ENCODE results near the gene SYNGR2.
A peak's percentile ranks its signal among the peaks of the same experiment; 100 is the strongest.

The SYNGR2 gene

DNA sequence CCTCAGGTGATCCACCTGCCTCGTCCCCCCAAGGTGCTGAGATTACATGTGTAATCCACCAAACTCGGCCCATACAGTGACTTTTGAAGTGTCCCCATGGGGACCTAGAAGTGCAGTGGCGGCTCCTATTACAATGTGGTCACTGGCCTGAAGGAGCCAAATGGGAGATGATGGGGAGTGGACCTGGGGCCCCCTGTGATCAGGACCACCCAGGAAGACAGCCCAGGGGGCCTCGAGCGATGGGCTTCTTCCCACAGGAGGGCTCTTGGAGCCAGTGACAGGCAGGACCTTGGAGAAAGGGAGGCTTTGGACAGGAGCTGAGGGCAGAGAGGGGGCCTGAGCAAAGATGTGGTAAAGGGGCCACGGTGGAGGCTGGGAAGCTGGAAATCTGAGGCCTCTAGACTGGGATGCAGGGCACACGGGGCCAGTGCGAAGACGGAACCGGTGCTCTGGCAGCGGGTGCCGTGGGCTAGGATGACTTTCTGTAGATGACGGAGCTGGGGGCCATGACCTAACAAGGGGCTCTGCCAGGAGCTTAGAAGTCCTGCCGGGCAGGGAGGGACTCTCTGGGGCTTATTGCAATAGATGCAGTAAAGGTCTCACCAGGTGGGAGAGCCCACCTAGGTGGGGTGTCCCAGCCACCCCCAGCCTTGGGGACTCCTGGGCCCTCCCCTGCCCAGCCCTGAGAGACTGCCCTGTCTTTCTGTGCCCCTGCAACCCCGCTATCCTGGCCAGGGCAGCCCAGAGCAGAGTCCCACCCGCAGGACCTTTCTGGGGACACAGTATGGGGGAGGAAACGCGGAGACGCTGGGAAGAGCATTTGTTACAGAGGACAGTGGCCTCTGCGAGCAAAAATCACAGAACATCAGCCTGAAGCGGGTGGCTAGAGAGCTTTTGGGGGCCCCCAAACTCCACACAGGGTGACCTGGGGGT lies 24.9 kb upstream of the SYNGR2 start:
- DNase-seq (ENCODE audit: low spot score): no peak

DNA sequence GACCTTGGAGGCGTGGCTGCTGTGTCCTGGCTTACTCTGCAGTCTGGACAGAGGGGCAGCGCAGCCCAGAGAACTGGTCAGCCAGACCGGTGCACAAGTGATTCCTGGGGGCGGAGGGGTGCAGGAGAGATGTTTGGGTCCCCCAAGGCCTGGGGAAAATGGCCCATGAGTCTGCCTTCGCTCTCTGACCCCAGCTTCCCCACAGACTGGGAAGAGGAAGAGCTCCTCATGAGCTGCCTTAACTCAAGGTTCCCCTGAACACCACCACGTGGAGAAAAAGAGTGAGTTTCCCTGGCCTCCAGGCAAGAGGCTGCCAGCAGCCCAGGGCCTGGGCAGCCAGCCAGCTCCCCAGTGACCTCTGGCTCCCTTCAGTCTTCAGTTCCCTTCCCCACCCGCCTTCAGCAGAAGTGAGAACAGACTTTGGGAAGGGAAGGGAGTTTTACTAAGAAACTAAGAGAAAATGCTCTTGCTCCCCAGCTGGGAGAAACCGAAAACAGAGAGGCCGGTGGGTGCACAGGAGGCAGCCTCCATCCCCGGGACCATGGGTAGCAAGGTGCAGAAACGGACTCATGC lies 24.1 kb upstream of the SYNGR2 start:
- DNase-seq (ENCODE audit: low spot score): no peak

DNA sequence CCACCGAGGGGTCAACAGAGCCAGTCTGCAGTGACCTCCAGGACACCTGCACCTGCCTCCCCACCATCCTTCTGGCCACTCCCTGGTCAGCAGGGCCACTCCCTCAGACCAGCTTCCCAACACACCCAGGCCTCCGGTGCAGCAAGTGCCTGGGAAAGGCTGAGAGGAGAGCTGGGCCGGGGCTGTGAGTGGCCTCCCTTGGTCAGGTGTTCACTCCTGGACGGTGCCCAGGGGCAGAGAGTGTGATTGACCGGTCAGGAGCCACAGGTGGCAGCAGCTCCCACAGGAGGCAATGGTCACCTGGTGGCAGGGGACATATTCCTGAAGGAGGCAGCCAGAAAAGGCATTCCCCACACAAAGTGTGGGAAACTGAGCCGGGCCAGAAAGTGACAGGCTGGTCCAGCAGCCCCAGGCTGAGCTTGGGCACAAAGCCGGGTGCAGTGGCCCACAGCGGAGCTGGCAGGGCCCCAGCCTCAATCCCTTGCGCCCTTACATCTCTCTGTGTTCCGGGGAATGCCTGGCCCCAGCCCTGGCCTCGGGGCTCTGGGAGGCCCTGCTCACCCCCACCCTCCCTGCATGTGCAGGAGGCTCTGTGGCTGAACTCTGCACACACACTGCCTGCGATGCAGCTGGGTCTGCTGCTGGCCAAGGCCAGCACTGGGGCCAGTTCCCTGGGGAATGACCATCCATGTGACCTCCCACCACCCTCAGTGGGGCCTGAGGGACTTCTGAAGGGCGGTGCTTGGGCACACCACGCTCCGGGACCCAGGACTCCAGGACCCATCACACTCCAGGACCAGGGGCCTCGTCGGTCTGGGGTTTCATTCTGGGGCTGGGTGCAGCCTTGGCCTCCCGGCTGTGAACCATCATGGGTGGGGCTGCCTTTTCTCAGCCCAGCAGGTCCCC lies 23.4 kb upstream of the SYNGR2 start:
- no peak for DNase-seq (ENCODE audit: low spot score)

DNA sequence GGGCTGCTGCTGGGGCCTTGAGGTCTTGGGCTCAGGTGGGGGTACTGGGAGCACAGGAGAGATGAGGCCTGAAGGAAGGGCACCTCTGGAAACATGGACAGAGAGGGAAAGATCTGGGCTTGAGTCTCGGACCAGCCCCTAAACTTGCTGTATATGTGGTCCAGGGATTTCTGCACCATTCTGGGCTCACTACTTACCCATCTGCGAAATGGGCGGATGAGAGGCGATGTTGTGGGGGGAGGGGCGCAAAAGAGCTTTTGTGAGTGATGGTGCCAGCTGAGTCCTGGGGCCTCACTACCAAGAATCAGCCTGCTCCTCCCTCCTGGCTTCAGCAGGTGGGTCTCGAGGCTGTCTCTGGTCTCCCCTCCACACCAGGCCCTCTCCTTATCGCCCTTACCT lies 21.9 kb upstream of the SYNGR2 start:
- no peak for DNase-seq (ENCODE audit: low spot score)

DNA sequence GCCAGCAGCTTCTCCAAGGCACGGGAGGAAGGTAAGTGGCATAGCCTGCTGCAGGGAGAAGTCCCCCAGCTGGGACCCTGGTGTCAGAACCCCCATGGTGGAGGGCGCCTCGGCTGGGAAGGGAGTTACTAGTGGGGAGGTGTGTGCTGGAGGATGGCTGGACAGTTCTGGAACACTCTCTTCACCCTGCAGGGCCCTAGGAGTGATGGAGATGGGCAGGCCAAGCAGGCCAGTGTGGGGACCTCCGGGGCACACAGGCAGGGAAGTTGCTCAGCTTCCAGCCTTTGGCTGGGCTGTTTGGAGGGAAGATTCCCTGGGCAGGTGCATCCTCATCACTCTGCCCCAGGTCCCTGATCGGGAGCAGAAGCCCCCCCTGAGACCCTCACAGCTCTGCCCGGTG lies 21.5 kb upstream of the SYNGR2 start:
- DNase-seq (ENCODE audit: low spot score): no peak

DNA sequence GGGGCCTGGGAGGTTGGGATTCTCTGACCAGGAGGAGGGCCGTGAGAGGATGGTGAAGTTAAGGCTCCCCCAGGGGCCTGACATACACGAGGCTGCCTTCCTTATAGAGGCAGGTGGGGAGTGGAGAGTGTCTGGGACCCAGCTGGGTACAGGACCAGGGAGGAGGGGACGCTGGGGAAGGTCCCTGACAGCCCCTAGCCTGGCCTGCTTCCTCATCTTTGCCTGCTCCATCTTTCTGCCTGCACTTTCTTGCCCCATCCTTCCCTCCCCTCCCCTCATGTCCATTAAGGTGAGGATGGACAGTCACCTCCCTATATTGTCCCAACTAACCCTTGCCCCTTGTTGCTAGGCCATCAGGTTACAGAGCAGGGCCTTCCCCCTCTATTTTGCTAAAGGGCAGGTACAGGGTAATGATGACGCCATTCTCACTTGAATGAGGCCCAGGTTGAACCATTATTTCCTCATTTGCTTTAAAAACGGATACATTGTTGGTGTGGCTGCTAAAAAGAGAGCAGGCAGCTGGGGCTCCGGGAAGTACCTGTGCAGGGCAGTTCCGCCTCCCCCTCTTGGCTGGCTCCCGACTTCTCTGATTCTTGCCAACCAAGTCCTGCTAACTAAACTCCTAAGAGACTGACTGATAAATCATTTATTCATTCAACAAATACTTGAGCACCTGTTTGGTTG lies 20.9 kb upstream of the SYNGR2 start:
- DNase-seq (ENCODE audit: low spot score): no peak

DNA sequence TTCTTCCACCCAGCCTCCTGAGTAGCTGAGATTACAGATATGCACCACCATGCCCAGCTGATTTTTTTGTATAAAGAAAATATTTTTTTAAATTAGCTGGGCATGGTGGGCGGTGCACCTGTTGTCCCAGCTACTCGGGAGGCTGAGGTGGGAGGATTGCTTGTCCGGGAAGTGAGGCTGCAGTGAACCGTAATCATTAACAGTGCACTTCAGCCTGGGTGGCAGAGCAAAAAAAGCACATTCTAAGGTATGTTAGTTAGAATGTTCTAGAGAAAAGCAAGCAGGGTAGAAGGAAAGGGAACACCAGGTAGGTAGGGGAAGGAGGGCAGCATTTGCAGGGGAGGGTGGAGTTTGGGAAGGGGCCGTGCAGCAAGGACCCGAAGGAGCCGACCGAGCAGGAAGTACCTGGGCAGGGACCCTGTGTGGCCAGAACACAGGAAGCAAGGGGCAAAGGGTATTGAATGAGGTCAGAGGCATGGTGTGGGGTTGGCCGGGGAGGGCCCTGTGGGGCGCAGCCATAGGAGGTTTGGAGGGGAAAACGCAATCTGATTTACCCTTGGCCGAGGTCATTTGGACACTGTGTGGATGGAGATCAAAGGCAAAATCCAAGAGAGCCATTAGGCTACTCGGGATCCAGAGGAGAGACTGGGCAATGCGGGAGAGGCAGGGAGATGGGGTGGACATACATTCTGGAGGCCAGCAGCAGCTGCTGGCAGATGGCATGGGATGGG lies 19.9 kb upstream of the SYNGR2 start:
- no peak for DNase-seq (ENCODE audit: low spot score)

DNA sequence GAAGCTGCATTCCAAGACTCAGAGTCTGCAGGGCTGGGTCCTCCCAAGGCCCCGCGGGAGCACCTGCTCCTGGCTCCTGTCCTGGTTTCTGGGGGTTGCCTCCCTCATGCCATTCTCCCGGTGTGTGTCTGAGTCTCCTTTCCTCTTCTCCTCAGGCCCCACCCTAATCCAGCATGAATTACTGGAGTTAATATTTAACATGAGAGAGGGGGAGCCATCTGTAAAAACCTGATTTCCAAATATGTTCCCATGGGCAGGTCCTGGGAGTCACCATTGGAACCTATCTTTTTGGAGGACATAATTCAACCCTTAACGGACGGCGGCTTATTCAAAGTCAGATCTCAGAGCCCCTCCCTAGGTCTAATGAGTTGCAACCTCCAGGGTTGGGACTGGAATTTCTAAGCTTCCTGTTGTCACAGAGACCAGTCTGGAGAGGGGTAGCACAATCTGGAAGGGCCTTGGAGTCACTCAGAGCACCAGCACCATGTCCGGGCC lies 16.8 kb upstream of the SYNGR2 start:
- DNase-seq (ENCODE audit: low spot score): no peak

DNA sequence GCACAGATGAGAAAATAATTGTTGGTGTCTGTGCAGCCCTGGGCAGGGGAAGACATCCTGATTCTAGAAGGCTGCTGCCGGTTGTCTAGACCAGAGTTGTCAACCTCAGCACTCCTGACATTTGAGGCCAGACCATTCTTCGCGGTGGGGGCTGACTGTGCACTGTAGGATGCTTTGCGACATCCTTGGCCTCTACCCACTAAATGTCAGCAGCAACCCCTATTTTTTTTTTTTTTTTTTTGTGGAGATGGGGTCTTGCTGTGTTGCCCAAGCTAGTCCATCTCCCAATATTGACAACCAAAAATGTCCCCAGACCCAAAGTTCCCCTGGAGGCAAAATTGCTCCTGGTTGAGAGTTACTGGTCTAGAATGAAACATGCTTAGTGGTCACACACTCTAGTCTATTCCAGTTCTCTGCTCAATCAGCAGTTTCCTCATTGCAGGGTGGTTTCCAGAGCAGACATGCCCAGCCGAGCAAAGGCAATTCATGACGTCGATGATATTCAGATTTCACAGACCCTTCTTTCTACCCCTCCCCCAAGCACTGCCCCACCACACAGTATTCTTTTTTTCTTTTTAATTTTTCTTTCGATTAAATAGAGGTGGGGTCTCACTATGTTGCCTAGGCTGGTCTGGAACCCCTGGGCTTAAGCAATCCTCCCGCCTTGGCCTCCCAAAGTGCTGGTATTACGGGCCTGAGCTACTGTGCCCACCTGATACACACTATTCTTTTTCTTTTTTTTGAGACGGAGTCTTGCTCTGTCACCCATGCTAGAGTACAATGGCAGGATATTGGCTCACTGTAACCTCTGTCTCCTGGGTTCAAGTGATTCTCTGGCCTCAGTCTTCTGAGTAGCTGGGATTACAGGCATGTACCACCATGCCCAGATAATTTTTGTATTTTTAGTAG lies 13.2 kb upstream of the SYNGR2 start:
- no peak for DNase-seq (ENCODE audit: low spot score)

DNA sequence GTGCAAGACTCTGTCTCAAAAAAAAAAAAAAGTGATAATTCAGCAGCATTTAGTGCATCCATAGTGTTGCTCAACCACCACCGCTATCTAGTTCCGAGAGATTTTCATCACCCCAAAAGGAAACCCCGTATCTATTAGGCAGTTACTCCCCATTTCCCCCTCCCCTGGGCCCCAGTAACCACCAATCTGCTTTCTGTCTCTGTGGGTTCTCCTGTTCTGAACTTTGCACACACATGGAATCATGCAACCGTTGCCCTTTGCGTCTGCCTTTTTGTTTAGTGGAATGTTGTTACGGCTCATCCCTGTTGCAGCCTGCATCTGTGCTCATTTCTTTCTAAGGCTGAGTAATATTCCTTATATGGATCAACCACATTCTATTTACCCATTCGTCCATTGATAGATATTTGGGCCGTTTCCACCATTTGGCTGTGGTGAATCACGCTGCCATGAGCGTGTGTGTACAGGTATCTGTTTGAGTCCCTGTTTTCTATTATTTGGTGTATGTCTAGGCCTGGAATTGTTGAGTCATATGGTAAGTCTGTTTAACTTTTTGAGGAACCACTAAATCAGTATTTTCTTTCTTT lies 8.7 kb upstream of the SYNGR2 start:
- no peak for DNase-seq (ENCODE audit: low spot score)

DNA sequence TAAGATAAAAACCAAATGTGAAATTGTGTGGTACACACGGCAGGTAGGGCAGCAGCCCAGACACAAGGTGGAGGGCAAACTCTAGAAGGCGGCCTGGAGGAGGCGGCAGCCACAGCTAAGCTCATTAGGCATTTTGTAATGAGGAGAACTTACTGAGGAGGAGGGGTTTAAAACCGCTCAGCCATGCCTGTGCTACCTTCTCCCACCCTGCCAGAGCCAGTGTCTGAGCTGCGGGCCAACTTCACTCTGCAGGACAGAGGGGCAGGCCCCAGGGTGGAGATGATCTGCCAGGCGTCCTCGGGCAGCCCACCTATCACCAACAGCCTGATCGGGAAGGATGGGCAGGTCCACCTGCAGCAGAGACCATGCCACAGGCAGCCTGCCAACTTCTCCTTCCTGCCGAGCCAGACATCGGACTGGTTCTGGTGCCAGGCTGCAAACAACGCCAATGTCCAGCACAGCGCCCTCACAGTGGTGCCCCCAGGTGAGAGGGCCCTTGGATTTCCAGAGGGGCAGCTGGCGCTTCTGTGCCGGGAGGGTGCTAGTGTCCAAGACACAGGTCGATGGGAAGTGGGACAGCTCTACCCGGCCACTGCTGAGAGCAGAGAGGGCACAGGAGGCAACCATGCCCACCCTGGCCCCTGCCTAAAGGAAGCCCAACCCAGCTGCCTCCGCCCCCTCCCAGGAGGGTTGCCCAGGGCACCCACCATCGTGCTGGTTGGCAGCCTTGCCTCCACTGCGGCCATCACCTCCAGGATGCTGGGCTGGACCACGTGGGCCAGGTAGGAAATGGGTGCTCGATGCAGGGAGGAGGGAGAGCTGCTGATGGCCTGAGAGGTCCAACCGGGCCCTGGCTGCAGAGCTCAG lies 4.3 kb upstream of the SYNGR2 start:
- no peak for DNase-seq (ENCODE audit: low spot score)

DNA sequence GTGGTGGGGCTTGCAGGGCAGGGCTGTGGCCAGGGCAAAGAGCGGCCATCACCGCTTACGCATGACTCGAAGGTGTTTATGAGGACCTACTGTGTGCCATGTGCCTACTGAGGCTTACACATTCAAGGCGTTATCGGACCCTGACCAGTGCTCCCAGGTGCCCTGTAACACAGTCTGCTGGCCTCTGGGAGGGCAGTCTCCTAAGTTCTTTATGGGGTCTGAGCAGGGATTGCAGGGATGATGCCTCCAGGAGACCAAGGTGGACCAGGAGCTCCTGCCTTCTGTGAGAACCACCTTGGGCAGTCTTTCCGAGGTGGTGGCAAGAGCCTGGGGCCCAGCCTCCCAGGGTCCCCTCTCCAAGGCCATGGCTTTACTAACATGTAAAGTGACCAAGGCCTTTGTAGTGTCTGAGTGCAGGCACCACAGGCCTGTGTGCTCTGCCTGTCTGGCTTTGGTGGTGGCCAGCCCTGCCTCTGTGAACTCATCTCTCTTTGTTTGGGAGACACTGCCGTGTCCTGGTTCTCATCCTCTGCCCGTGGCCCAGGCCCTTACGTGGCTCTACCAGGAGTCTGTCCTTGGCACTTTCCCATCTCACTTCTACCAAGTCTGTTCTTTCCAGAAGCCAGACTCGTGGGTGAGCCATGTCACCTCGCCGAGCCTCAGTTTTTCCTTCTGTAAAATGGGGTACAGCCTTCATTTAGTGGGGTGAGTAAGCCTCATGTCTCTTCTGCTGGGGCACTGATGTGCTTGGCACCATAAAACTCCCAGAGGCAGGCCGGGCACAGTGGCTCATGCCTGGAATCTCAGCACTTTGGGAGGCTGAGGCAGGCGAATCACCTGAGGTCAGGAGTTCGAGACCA lies 3.4 kb upstream of the SYNGR2 start:
- no peak for DNase-seq (ENCODE audit: low spot score)

DNA sequence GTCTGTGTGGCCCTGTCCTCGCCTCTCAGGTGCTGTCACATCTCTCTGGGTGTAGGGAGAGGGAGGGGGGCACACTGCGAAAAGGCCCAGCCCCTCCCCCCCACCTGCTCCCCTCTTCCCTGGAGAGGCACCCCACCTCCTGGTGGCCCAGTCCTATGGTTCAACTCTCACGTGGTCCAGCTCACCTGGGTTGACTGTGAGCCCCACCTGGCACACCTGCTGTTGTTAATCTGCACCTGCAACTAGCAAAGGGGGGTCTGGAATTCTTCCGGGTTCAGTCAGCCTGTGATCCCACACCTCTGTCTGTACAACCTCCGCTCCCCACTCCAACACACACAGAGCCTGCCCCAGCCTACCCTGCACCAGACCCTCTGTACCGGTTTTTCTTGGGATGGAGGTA lies 2.0 kb upstream of the SYNGR2 start:
- no peak for DNase-seq (ENCODE audit: low spot score)

DNA sequence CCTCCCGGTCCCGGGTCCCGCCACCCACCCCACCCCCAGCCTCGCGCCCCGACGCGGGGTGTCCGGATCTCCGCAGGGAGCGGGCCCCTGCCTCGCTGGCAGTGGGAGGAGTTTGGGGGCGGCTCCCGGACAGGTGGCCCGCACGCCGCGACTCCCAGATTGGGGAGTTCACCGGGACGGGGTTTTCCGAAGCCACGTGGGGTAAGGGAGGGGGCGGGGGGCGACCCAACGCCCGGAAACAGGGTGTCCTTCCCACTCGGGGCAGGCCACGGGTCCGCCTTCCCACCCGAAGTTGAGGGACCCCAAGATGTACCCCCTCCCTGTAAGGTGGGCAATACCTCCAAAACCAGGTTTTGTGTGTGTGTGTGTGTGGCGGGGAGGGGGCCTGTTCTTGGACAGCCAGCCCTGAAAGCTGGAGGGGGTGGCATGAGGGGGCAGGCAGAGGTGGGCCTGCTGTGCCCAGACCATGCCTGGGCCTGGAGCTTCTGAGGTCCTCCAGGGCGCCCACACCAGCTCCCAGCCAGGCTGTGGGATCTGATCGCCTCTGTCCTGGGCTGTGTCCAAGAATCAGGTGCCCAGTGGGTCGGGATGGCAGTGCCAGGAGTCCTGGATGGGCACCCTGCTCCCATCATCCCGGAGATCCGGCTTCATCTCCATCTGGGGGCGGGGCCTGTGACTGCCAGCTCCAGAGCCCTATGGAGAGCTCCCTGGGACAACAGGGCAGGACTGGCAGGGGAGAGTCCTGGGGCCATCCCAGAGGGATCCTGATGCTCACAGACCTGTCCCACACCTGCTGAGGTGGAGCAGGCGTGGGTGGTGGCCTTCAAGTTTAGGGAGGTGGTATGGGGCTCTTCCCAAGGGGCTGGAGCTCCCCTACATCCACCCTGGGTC lies 767 bp downstream of the SYNGR2 start:
- DNase-seq (ENCODE audit: low spot score): peak; percentile 52

DNA sequence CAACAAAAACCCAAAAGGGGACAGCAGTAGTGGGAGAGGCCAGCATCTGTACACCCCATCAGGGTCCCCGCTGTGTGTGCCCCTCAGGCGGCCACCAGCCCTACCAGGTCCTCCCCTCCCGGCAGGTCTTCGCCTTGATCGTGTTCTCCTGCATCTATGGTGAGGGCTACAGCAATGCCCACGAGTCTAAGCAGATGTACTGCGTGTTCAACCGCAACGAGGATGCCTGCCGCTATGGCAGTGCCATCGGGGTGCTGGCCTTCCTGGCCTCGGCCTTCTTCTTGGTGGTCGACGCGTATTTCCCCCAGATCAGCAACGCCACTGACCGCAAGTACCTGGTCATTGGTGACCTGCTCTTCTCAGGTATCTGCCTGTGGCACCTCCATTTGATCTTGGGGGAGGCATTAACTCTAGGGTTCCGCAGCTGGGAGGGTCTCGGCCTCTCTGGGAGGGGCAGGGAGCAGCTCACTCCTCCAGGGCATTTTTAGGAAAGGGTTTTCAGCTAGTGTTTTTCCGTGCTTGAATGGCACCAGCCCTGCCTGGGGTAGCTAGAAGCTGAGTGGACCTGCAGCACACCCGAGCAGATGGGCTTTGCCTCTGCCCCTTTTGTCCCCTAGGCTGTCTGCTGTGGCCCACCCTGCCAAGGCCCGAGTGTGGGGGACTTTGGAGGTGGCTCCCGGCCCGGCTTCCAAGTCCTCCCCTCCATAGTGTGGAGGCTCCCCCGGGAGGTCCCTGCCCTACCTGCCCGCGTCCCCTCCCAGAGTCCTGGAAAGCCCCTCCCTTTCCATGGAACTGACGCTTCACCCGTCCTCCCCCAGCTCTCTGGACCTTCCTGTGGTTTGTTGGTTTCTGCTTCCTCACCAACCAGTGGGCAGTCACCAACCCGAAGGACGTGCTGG lies 2.6 kb downstream of the SYNGR2 start:
- no peak for DNase-seq (ENCODE audit: low spot score)

Data from CD4-positive, alpha-beta T cell treated with Interleukin-2 at 100 ng/mL for 4 hours (primary cell).